HUES6 (cell line): Measurements from ENCODE around the gene TMEM239.

Experiments used
- H3K27ac ChIP-seq: 2 replicates; pipeline ENCODE4 v1.7.0; 2013; ENCODE audit warnings: low read depth, mild to moderate bottlenecking, low read length, inconsistent platforms
- H3K27me3 ChIP-seq: 2 replicates; pipeline ENCODE4 v1.6.1; 2013; ENCODE audit warnings: low read length; ENCODE audit not compliant: control insufficient read depth, insufficient read depth
- H3K36me3 ChIP-seq: 2 replicates; pipeline ENCODE4 v1.6.1; 2013; ENCODE audit warnings: low read length; ENCODE audit not compliant: control insufficient read depth, insufficient read depth
- H3K4me1 ChIP-seq: 2 replicates; pipeline ENCODE4 v1.6.1; 2013; ENCODE audit warnings: low read length; ENCODE audit not compliant: control insufficient read depth, insufficient read depth
- H3K4me3 ChIP-seq: 2 replicates; pipeline ENCODE4 v1.5.1; 2013; ENCODE audit warnings: low read depth, low read length
- H3K9ac ChIP-seq: one replicate; pipeline ENCODE4 v1.6.1; 2013; ENCODE audit warnings: mild to moderate bottlenecking, low read length
- H3K9me3 ChIP-seq: 2 replicates; pipeline ENCODE4 v1.6.1; 2013; ENCODE audit warnings: low read depth, low read length; ENCODE audit not compliant: control insufficient read depth, insufficient read depth

TMEM239 gene

DNA sequence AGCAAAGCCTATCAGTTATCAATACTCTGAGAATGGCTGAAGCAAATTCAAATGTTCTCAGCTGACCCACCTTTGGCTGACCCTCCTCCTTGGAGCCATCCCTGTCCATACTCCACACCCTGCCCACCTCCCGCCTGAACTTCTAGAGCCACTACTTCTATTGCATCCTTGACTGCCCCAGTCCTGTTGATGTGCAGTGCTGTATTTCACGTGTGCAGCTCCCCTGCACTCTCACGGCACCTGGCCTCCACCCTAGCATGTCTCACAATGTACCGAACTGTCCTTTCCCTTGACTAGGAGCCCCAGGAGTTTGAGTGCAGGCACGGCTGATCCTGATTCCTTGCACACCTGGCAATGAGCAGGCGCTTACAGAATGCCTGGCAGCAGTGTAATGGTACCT, 22.7 kb upstream of the TMEM239 start:
- no peak overlapping the region for H3K27ac ChIP-seq
- H3K9ac ChIP-seq = no peak overlapping the region
- no peaks in the 10 kb centered on the region for H3K9me3 ChIP-seq
- no peaks in the 10 kb centered on the region for H3K27me3 ChIP-seq
- H3K36me3 ChIP-seq = peaks cover 52% of the 10 kb centered on the region
- no peak overlapping the region for H3K4me3 ChIP-seq
- H3K4me1 ChIP-seq = peaks cover 2% of the 10 kb centered on the region; the same call in 1 of the 2 replicates

GRCh38 chr20:2794202-2794748, 21.9 kb upstream of the TMEM239 start:
- H3K4me3 ChIP-seq = no peak overlapping the region
- no peak overlapping the region for H3K27ac ChIP-seq
- peaks cover 10% of the 10 kb centered on the region; the same call in 1 of the 2 replicates for H3K4me1 ChIP-seq
- no peak overlapping the region for H3K9ac ChIP-seq
- peaks cover 56% of the 10 kb centered on the region for H3K36me3 ChIP-seq
- no peaks in the 10 kb centered on the region for H3K9me3 ChIP-seq
- H3K27me3 ChIP-seq = no peaks in the 10 kb centered on the region

- Histone ChIP-seq H3K4me1 (peaks cover 17% of the 10 kb centered on the region; the same call in 1 of the 2 replicates), H3K27me3 (peaks cover 2% of the 10 kb centered on the region; the same call in 1 of the 2 replicates), H3K36me3 (peaks cover 56% of the 10 kb centered on the region), H3K27ac (no peak overlapping the region), H3K4me3 (no peak overlapping the region), H3K9me3 (no peaks in the 10 kb centered on the region), H3K9ac (no peak overlapping the region)
These were observed 21.2 kb upstream of the TMEM239 start for GRCh38 chr20:2794866-2795447.

DNA sequence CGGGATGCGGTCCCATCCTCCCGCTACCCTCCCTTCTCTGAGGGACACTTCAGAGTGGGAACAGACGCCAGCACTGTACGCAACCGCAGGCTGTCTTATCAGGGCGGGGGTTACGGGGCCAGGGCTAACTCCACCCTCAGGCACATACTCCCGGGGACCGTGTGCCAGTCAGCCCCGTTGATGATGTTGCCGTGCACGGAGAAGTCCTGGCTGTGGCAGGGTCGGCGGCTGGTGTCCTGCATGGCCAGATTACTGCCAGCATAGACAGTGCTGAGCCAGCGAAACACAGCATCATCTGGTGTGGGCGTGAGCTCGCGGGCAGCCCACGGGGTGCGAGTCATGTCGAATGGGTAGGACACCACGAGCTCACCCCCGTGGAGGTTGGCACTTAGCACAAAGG, 20.7 kb upstream of the TMEM239 start:
- Histone ChIP-seq H3K27me3 (peaks cover 4% of the 10 kb centered on the region; the same call in 1 of the 2 replicates), H3K9me3 (no peaks in the 10 kb centered on the region), H3K27ac (no peak overlapping the region), H3K4me3 (no peak overlapping the region), H3K36me3 (peaks cover 56% of the 10 kb centered on the region), H3K9ac (no peak overlapping the region), H3K4me1 (peaks cover 18% of the 10 kb centered on the region; the same call in 1 of the 2 replicates)

DNA sequence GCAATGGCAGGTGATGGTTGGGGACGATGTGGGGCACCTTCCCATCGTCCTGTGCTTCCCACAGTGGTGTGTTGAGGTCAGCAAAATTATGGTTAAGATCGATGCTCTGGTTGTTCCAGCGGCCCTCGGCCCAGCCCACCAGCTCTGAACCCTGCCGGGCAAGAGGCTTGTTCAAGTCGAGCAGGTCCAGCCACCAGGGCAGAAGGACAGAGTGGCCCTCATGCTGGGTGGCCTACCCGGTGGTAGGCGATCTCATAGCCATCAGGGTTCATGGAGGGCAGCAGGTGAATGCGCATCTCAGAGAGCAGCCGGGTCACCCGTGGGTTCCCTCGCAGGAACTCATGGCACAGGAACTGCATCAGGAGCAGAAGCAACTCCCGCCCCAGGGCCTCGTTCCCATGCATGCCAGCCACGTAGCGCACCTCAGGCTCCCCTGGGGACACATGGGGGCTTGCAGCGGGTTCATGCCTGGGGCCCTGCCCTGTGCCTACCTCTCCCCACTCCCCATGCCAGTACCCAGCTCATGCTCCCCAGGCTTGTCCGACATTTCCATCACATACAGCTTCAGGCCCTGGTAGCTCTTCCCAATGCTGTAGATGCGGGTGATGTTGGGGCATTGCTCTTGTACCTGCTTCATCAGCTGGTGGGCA, 20.0 kb upstream of the TMEM239 start:
- peaks cover 56% of the 10 kb centered on the region for H3K36me3 ChIP-seq
- no peak overlapping the region for H3K27ac ChIP-seq
- no peak overlapping the region for H3K4me3 ChIP-seq
- no peaks in the 10 kb centered on the region for H3K9me3 ChIP-seq
- H3K27me3 ChIP-seq = peaks cover 9% of the 10 kb centered on the region
- H3K9ac ChIP-seq = no peak overlapping the region
- peaks cover 19% of the 10 kb centered on the region; the same call in 1 of the 2 replicates for H3K4me1 ChIP-seq

GRCh38 chr20:2797136-2797983, 18.8 kb upstream of the TMEM239 start:
- H3K4me3 ChIP-seq = no peak overlapping the region
- H3K27ac ChIP-seq = no peak overlapping the region
- peaks cover 25% of the 10 kb centered on the region for H3K4me1 ChIP-seq
- no peaks in the 10 kb centered on the region for H3K9me3 ChIP-seq
- no peak overlapping the region for H3K9ac ChIP-seq
- peaks cover 56% of the 10 kb centered on the region for H3K36me3 ChIP-seq
- peaks cover 22% of the 10 kb centered on the region for H3K27me3 ChIP-seq

DNA sequence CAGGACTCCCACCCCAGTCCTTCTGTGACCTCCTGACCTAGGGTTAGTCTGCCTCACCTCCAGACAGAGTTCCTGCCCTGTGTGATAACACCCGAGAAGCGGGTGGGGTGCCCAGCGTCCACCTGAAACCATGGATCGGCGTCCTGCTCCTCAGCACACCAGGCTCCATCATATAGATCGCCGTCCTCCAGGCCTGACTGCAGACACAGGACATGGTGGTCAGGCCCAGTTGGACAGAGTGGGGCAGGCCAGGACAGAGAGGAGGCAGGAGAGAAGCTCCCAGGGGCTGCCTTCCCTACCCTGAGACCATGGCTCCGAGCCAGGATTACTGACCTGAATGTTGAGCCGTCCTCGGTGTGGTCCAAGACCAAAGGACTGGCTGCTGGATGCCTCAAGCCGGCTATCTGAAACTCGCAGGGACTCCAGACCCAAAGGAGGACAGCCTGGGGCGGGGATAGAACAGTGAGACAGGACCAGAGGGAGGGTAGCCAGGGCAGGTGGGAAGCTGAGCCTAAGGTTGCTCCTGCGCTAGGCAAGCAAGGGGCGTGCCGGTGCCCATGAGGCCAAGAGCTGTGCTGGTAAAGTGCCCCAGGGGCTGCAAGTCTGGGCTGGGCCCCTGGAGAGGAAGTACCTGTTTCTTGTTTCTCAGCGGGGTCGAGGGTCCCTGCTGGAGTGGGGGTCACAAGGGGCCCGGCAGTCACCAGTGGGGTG, 17.9 kb upstream of the TMEM239 start:
- Histone ChIP-seq H3K4me3 (no peak overlapping the region), H3K9ac (no peak overlapping the region), H3K27me3 (peaks cover 31% of the 10 kb centered on the region), H3K4me1 (peaks cover 25% of the 10 kb centered on the region), H3K9me3 (no peaks in the 10 kb centered on the region), H3K27ac (no peak overlapping the region), H3K36me3 (peaks cover 56% of the 10 kb centered on the region)

- Histone ChIP-seq H3K4me1 (peaks cover 25% of the 10 kb centered on the region), H3K36me3 (peaks cover 50% of the 10 kb centered on the region), H3K27ac (no peak overlapping the region; the same call in 1 of the 2 replicates), H3K9ac (peak overlapping the region; percentile 86), H3K4me3 (peak overlapping the region; percentile 98; the same call in 1 of the 2 replicates), H3K9me3 (no peaks in the 10 kb centered on the region), H3K27me3 (peaks cover 36% of the 10 kb centered on the region)
These were observed 17.4 kb upstream of the TMEM239 start for GRCh38 chr20:2798814-2799213.

DNA sequence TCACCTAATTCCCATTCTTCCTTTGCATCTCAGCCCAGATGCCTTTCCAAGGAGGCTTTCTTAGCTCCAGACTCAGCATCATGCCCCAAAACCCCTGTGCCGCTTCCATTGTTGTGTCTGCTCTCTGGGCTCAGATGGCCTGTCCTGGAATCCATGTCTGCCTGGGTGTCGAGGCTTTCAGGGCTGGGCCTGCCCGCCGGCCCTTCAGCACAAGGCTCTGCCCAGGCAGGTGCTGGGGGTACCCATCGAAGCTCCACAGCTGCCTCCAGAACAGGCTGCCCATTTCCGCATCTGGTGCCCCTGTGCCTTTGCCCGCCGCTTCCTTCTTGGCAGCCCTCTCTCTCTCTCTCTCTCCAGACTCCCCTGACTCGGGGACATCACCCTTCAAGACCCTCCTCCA, 16.9 kb upstream of the TMEM239 start:
- peak overlapping the region; percentile 86 for H3K9ac ChIP-seq
- H3K4me3 ChIP-seq = peak overlapping the region; percentile 98
- no peaks in the 10 kb centered on the region for H3K9me3 ChIP-seq
- no peak overlapping the region; the same call in 1 of the 2 replicates for H3K27ac ChIP-seq
- peaks cover 41% of the 10 kb centered on the region for H3K27me3 ChIP-seq
- peaks cover 25% of the 10 kb centered on the region for H3K4me1 ChIP-seq
- H3K36me3 ChIP-seq = peaks cover 45% of the 10 kb centered on the region

DNA sequence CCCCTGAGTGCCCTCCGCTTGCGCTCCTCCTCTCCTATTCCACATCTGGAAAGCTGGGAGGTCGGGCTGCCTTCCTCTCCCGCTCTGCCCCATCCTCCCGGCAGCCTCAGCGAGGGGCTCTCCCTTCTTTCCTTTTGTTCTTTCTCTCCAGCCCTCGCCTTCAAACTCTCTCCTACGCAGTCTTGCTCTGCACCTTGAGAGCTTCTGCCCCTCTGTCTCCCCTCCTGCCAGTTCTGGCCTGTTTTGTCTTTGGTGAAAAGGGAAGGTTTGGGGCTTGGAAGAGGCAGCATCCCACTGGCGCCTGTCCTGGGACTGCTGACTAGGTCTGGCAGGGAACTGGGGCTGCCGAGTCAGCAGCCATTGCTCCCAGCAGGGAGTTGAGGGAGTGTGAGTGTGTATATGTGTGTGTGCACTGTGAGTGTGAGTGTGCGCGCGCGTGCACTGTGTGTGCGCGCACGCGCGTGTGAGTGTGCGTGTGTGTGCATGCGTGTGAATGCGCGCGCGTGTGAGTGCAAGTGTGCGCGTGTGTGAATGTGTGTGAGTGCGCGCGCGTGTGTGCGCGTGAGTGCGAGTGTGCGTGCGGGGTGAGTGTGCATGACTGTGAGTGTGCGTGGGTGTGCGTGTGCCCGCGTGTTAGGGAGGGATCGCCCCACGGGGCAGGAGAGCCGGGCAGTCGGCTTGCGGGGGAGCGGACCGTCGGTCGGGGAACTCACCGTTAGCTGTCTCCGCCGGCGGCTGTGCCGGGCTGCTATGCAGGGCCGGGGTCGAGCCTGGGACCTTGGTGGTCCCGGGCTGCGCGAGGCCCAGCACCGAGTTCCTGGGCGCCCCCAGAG, 16.3 kb upstream of the TMEM239 start:
- peaks cover 29% of the 10 kb centered on the region for H3K4me1 ChIP-seq
- peak overlapping the region; percentile 4; the same call in 1 of the 2 replicates for H3K27ac ChIP-seq
- H3K4me3 ChIP-seq = peak overlapping the region; percentile 98
- H3K9me3 ChIP-seq = no peaks in the 10 kb centered on the region
- H3K36me3 ChIP-seq = peaks cover 39% of the 10 kb centered on the region
- peak overlapping the region; percentile 86 for H3K9ac ChIP-seq
- peaks cover 47% of the 10 kb centered on the region for H3K27me3 ChIP-seq
